GM19438 (cell line): ENCODE data around the gene ARCN1.
"Not testable (repeated sequence)": the region's sequence is repeated elsewhere in the genome, so short reads cannot be mapped to it uniquely, and the experiment has no call there.

Experiments
- ATAC-seq: cut with Tn5 transposase; IDR thresholded peaks from one replicate; pipeline ENCODE4 v1.9.1; 2021; ENCODE audit warnings: low read depth; ENCODE audit not compliant: unreplicated experiment

Gene ARCN1

DNA sequence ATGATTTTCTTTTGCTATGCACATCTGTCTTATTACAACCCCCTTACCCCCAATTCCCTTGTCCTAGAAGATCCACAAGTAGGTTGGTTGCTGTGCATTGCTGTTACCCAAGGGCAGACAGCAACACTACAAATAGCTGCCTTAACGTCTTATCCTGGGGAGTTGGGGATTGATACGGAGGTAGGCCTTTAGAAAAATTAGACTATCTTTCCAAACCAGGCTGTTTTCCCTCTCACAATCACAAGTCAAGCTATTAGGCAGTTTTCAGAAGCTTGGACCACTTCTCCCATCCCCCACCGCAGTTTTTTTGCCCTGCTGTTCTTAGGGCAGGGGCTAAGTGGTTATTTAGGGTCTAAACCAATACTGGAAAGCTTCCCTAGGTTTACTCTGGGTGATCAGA lies 32.4 kb downstream of the ARCN1 start:
- no peak for ATAC-seq

DNA sequence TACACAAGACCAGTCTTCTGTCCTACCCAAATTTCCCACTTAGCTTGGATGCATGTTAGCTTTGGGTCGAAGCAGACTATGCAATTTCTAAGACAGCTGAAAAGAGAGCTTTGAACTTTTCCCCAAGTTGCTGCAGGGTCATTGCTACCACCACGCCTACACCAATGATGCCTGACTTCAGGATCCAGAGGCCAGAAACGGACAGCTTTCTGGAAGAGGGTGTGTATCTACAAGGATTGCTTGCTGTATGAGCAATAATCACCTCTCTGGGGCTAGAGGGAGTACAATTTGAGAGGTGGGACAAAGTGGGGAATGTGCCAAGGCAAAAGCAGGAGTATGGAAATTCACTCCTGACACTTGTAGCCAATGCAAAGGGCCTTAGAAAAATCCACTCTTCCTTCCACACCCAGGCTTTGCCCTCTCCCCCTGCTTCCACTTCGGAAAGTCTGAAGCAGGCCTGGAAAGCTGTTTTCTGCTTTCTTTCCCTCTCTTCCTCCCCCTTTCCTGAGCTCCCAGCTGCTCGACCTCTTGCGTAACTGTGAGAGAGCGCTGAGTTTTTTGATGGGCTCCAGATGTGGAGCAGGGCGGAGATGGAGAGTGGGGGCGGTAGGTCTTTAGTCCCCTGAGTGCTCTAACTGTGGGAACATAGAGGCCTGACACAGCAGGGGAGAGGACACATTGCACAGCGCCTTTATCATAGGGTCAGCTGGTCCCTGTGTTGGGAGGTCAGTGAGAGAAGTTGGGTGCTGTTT lies 33.1 kb downstream of the ARCN1 start:
- ATAC-seq: no peak

DNA sequence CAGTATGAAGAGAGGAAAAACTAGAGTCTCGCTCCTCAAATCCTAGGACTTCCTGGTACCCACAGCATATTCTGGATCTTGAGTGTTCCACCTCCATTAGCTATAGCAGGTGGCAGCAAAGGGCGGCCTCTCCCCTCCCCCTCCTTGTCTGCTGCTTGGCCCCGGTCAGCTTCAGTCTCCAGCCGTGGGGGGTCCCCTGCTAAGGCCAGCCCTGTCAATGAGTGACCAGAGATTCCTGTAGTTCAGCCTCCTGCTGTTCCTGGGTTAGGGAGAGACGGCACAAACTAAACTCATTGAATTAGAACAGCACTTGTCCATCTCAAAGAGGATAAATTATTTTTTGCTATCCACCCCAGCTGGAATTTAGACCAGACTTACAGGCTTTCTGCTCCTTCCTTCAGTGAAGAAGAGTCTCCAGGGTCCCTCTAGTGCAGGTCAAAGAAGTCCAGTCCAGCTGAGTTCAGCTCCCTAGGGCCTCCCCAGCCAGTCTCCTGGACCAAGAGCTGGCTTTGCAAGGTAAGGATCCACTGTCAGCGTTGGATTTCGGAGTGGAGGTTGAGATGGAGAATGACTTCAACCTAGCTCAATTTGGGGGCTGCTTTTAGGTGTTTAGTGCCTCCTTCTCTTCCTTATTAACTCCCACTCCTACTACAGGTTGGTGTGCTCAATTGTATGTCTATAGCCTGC lies 34.1 kb downstream of the ARCN1 start:
- ATAC-seq: no peak

DNA sequence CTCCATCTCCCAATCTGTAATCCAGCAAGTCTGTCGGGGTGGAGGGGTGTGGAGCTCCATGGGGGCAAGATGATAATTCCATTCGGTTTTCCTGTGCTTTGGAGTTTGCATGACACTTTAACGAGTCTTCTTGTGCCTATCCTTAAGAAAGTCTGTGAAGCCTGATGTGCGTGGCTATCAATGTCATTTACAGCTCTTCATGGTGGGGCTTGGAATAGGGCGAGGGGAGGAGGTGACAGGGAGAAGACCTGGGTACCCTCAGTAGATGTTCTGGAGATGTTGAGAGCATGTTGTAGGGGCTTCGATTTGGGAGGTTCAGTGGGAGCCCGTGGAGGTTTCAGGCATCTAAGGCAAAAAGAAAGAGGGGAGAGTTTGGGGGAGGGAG lies 34.6 kb downstream of the ARCN1 start:
- ATAC-seq: no peak

DNA sequence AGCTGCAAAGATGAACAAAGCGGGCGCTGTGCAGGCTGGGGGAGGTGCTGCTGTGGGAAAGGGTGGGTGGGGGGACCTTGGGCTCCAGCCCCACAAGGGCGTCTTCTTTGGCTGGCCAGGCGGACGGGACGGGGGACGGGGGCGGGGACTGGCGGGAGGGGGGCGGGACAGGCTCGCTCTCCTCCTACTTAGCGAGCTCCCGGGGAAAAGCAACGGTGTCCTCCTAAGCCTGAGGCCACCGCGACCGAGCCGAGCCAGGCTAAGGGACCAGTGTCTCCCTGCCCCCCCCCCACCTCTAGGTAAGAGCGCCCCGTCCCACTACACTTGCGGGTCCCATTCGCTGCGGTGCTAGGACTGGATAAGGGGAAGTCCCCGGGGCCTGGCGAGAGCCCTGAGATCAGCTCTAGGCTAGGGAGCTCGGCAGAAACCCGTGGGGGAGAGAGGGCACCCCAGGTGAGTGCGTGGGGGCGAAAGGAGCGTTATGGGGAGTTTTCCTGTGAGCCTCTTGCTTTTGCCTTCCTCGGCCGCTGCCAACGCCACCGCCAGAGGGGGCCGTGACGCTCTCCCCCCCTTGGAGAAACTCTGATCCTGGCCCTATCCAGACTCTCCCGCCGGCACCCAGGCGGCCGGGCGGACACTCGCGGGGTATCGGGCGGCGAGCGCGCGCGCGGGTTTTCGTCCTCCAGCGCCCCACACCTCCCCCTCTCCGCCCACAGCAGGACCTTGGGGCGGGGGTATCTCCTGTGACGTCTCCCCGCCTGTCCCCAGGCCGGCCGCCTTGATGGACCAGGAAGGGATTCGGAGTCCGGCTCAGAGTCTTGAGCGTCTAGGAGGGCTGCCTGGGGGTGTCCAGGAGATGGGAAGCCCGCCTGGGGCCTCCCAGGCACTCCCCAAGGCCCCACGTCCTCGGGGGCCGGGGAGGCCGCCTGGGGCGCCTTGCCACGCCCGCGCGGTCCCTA lies 35.5 kb downstream of the ARCN1 start, which contains the start of gene PHLDB1:
Gene PHLDB1 (plus strand): TSS at position 215 of the 959 bp plus-strand sequence. CDS start 6,222 bp downstream, outside the sequence.
- ATAC-seq: no peak

DNA sequence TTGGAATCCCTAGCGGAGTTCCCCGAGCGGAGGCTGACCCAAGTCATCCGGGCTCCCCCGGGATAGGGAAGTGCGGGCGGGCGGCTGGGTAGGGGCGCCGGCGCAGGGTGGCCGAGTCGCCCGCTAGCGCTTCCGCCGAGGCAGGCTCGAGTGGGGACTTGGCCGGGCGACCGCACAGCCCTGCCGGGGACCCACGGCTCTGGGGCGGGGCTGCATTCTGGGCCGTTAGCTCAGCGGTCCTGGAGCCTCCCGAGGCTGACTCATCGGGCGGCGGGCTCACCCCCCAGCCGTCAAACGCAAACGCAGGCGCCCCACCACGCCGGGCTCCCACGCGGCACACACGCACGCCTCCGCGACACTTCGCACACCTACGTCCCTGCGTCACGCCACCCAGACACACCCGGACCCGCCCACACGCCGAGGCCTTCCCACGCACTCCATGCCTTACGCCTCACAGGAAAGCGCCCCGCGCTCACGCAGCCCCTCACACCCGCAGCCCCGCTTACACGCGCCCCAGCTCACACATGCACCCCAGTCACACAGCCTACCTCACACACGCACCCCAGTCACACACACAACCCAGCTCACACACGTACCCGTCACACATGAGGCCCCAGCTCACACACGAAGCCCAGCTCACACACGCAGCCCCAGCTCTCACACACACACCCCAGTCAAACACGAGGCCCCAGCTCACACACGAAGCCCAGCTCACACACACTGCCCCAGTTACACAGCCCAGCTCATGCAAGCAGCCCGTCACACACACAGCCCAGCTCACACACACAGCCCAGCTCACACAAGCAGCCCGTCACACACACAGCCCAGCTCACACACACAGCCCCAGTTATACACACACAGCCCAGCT lies 36.4 kb downstream of the ARCN1 start:
- no peak for ATAC-seq

DNA sequence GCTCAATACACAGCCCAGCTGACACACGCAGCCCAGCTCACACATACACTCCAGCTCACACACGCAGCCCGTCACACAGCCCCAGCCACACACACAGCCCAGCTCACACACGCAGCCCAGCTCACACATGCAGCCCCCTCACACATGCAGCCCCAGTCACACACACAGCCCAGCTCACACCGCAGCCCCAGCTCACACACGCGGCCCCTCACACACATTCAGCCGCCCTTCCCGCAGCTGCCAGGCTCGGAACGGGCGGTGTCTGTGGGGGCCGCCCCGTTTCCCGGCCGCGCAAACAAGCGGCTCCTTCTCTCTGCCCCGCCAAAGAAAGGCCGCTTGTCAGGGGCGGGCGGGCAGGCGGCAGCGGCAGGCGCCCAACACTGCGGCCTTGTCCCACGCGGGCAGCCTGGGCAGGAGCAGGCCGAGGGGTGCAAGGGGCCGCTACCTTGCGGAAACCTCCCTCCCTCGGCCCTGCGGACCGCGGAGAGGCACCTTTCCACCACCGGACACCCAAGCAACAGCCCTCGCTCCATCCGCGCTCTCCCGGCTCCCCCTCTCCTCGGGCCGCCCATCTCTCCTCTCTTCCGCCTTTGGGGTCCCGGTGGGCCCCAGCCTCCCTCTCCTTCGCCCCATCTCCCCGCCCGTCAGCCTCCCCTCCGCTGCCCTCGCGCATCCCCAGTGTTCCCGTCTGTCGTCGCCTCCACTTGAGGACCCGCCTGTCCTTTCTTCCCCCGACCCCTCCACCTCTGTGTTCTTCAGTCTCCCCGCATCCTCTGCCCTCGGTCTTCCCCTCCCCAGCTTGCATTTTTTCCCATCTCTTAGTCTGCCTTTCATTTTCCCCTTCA lies 37.4 kb downstream of the ARCN1 start:
- ATAC-seq: no peak

DNA sequence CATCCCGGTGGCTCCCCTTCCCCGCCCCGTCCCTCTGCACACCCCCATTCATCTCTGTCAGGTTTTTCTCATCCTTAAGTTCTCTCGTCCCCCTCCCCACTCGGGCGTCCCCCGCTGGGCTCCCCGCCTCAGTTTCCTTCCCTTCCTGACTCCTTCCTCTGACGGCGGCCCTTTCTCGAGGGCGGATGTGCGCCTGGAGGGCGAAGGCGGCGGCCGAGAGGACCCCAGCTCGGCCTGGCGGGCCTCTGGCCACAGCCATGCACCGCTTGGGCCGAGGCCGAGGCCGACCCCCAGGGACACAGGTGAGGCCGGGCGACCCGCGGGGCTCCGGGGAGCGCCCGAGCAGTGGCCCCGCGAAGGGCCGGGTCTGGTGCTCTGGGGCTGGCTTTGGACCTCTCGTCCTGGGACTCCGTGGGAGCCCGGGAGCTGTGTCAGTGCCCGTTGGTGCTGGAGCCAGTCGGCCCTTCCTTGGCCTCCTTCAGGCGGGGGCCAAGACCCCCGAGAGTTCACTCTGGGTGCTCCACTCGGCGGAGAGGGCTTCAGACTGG lies 38.1 kb downstream of the ARCN1 start:
- no peak for ATAC-seq

DNA sequence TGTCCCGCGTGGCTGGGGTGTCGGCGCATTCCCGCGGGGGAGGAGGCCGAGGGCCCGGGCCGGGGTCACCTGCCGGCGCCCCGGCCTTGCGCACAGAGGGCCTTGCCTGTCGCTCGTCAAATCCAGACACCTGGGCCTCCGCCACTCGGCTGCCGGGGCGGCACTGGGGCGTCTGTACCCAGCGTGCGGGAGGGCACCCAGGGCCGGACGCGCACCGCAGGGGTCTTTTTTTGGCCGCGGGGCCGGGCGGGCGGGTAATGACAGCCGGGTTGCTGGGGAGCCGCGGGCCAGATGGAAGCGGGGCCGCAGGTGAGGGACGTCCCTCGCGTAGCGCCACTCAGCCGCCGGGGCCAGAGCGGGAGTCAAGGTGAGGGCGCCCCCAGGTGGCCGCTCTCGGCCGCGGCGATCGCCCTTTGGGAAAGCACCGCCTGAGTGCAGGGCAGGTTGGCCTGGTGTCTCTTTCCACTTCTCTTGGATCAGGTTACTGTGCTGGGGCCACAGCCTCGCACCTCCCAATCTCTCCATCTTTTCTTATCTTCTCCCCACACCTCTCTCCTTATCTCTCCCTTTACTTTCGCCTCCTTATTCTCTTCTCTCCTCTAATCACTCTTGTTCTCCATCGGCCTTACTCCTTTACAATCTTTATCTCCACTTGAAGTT lies 38.7 kb downstream of the ARCN1 start:
- ATAC-seq: no peak

DNA sequence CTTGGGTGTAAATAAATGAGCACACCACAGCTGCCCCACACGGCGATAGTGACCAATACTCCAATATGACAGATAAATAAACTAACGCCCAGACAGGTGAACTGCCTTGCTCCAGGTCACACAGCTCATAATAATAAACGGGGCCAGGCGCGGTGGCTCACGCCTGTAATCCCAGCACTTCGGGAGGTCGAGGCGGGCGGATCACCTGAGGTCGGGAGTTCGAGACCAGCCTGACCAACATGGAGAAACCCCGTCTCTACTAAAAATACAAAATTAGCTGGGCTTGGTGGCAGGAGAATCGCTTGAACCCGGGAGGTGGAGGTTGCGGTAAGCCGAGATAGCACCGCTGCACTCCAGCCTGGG lies 39.2 kb downstream of the ARCN1 start:
- ATAC-seq: not testable (repeated sequence)

DNA sequence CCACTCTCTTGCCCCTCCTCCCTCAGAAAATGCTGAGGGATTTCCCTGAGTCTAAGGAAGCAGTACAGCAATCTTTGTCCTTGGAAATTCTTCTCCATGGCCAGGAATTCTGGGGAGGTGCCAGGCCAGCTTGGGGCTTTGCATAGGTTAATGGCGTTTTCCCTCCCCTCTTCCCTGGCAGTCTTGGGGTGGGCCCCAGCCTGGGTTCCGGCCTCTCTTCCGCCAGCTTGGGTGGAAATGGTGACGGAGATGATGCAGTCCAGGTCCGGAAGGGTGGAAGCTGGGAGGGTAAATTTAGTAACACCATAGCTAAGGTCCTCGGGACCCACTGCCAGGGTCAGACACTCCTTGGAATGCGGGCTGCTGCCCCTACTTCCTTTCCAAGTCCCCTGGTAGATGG lies 40.2 kb downstream of the ARCN1 start:
- no peak for ATAC-seq

DNA sequence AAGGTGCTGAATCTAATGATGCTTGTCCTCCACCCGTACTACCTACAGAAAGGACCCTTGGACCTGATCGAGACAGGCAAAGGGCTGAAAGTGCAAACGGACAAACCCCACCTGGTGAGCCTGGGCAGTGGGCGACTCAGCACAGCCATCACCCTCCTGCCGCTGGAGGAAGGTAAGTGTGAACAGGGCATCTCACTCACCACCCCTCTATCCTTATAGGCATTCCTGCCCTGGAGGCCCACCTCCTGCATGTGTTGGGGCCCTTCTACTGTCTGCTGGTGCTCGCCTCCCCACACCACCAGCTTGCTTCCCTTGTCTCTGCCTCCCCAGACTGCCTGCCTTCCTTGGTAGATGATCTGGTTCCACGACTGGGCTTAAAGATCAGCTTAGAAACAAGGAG lies 42.3 kb downstream of the ARCN1 start:
- ATAC-seq: no peak

DNA sequence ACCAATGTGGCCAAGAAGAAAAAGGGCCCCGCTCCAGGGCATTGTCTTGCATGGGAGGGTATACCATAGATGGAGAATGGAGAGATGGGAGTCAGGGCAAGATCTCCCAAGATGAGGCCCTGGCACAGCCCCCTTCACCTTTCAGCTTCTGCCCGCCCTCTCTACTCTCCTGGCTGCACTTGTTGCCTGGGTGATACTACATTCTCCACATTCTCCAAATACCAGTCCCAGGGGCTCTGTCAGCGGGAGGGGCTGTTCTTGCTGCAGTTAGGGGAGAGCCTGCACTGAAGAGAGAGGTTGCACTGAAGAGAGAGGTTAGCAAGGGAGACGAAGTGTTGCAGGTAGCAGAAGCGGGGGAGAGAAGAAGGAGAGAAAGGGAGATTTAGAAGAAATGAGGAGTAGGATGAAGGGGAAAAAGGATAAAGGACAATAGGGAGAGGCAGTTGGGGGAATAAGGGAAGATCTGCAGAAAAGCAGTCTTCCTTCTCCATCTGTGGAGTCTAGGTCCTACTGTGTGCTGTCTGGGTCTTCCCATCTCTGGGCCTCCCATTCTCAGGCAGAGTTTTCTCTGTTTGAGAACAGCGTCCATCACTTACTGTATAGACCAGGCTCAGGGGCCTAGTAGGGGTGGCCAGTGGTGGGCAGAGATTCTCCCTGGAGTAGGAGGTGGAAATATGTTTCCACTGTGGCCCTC lies 43.2 kb downstream of the ARCN1 start:
- ATAC-seq: no peak

DNA sequence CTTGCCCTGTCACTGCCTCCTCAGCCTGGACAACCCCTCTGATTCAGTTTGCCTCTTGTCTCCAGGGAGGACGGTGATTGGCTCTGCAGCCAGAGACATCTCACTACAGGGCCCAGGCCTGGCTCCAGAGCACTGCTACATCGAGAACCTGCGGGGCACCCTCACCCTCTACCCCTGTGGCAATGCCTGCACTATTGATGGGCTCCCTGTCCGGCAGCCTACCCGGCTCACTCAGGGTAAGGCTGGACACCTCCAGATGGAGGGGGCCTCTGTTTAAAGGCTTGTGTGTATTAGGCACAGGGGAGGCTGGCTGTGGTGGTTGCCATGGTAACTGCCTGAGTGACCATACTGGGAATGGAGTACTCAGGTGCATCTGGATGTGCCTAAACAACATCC lies 43.8 kb downstream of the ARCN1 start:
- no peak for ATAC-seq

DNA sequence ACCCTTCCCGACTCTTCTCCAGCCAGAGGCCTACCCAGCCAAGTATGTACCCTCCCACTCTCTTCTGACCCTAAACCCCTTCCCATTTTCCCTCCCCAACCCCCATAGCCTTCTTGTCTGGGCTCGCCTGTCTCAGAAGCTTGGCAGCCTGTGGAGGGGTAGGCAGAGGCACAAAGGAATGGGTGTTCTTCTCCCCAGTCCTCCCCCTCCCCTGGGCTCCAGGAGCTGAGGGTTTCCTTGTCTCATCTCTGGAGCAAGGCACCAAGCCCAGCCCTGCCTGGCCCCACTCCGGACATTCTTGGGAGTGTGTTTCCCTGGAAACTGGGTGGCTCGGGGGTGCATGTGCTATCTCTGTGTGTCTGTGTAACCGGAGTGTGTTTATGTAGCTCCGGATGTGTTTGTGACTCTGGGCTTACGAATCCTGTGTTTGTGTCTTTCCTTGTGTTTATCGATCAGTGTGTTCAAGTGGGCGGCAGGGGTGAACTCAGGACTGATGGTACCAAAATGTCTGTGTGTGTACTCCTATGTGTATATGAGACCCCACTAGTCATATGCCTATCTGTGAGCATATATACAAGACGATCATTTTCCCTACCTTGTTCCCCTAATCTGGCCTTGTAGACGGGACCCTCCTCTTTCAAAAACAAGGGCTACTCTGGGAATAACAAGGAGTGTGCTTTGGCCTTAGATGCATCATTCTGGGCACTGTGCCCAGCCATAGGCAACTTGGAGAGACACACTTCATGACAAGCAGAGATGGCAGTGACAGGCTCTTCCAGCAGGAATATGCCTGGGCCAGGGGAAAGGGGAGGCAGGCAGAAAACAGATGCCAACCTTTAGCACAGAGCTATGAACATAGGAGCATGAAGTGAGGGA lies 46.1 kb downstream of the ARCN1 start:
- ATAC-seq: no peak

DNA sequence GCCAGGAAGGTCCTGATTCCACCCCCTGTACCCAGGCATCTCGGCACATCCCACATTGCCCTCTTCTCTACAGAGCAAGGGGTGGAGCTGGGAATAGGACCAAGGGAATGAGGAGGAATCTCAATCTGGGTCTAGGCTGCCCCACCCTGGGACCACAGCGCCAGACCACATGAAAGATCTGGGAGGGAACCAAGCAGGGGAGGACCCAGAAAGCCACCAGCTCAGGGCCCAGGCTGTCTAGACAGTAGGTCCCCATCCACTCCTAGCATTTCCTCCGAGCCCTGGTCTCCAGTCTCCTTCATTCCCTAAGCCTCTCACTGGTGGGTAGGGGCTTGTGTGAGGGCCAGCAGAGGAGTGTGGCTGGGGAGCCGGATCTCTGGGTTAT lies 46.8 kb downstream of the ARCN1 start:
- ATAC-seq: no peak
